ENCODE measurements around the gene FCGBP.

DNA sequence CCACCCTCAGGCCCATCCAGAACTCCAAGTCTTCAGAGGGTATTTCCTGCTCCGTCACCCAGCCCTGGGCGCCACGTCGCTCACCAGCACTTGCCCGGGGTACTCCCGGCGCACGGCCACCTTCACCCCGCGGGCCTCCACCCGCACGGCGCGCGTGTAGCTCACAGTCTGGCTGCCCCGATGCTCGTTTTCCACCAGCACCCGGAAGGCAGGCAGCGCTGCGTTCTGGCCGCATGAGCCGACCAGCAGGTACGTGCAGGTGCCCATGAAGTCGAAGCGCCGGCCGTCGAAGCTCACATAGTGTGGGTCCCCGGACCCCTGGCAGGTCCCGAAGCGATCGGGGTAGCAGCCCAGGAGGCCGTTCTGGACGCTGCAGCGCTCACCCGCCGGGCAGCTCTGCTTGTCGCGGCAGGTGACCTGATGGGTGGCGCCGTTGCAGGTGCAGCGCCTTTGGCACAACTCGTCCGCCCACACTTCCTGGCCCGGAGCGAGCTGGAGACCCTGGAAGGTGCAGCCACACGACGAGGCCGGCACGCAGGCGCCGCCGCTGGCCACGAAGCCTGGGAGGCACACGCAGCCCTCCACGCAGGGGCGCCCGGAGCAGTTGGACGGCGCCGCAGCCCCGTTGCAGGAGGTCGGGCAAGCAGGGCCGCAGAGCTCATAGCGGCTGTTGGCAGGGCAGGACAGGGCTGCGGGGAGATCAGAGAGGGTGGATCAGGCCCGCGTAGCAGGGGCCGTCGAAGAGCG is 19.2 kb downstream of the FCGBP start:
- TF ChIP-seq, protein P1, sequence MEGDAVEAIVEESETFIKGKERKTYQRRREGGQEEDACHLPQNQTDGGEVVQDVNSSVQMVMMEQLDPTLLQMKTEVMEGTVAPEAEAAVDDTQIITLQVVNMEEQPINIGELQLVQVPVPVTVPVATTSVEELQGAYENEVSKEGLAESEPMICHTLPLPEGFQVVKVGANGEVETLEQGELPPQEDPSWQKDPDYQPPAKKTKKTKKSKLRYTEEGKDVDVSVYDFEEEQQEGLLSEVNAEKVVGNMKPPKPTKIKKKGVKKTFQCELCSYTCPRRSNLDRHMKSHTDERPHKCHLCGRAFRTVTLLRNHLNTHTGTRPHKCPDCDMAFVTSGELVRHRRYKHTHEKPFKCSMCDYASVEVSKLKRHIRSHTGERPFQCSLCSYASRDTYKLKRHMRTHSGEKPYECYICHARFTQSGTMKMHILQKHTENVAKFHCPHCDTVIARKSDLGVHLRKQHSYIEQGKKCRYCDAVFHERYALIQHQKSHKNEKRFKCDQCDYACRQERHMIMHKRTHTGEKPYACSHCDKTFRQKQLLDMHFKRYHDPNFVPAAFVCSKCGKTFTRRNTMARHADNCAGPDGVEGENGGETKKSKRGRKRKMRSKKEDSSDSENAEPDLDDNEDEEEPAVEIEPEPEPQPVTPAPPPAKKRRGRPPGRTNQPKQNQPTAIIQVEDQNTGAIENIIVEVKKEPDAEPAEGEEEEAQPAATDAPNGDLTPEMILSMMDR (IDR thresholded peaks at IDR 0.05), result no peak
- no peak for TF ChIP-seq POLR2A (IDR thresholded peaks at IDR 0.05)
